Body of pancreas (tissue), 4 donors: Measurements from ENCODE around the gene PDE6B.

Source experiments
- POLR2A ChIP-seq, 3 donors: fragments of 450-650 bp; IDR thresholded peaks; one replicate each; pipeline ENCODE4 v1.6.1; 2016; ENCODE audit warnings: antibody characterized with exemption in 3 of 3, mild to moderate bottlenecking in 2 of 3
- TF ChIP-seq, protein P1 (sequence below), 7 experiments: fragments of 450-650 bp in 4 of 7; fragments of 200-600 bp in 3 of 7; sonication (generic) in 3 of 7; IDR thresholded peaks; one replicate each; pipeline ENCODE4 v1.5.1; 2016 to 2019; ENCODE audit warnings: antibody characterized with exemption in 7 of 7

DNA sequence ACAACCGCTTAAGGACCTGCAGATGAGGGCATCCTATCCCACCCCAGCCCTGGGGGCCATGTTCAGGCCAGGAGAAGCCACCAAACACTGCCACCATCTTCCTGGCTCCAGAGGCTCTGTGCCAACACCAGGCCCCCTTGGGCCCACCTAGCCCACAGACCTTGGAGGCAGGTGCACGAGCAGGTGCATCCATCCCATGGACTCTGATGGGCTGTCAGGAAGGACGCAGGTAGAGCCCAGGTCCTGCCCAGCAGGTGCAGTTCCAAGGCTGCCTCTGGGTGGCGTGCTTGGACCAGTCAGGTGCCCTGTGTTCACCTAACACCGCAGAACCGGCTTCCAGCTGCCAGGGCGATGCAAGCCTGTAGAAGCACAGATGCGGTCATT lies 22.8 kb upstream of the PDE6B start:
- TF ChIP-seq, protein P1, sequence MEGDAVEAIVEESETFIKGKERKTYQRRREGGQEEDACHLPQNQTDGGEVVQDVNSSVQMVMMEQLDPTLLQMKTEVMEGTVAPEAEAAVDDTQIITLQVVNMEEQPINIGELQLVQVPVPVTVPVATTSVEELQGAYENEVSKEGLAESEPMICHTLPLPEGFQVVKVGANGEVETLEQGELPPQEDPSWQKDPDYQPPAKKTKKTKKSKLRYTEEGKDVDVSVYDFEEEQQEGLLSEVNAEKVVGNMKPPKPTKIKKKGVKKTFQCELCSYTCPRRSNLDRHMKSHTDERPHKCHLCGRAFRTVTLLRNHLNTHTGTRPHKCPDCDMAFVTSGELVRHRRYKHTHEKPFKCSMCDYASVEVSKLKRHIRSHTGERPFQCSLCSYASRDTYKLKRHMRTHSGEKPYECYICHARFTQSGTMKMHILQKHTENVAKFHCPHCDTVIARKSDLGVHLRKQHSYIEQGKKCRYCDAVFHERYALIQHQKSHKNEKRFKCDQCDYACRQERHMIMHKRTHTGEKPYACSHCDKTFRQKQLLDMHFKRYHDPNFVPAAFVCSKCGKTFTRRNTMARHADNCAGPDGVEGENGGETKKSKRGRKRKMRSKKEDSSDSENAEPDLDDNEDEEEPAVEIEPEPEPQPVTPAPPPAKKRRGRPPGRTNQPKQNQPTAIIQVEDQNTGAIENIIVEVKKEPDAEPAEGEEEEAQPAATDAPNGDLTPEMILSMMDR (IDR thresholded peaks at IDR 0.05), result peak in 5 of 7 experiments; percentile 27 to 62 (median 53)
- TF ChIP-seq POLR2A (IDR thresholded peaks at IDR 0.05), result no peak
